SHP77 treated with DMSO at 0.1 percent for 48 hours (cell line): ENCODE results near the gene ANXA11.
"Not testable (repeated sequence)": the region's sequence is repeated elsewhere in the genome, so short reads cannot be mapped to it uniquely, and the experiment has no call there.

ENCODE experiments used
- DNase-seq: peaks from one replicate; lab custom pipeline; 2025; lab: John Stamatoyannopoulos, UW

The ANXA11 gene

DNA sequence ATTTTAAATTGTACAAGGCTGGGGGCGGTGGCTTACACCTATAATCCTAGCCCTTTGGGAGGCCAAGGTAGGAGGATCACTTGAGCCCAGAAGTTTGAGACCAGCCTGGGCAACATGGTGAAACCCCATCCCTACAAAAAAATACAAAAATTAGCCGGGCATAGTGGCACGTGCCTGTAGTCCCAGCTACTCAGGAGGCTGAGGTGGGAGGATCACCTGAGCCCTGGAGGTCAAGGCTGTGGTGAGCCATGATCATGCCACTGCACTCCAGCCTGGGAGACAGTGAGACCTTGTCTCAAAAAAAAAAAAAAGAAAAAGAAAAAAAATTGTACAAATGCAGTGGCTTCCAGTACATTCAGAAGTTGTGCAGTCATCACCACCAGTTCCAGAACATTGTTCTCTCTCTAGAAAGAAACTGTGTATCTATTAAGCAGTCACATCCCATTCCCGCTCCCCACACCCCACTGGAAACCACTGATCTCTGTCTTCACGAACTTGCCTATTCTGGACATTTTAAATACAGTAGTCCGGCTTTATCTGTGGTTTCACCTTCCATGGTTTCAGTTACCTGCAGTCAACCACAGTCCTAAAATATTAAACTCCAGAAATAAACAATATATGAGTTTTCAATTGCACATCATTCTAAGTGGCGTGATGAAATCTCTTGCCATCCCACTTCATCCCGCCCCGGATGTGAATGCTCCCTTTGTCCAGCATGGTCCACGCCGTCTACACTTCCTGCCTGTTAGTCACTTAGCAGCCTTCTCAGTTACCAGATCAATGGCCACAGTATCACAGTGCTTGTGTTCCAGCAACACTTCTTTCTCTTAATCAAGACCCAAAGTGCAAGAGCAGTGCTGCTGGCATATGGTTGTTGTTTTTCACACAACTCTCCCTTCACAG lies 59.7 kb downstream of the ANXA11 start:
- DNase-seq = not testable (repeated sequence)

DNA sequence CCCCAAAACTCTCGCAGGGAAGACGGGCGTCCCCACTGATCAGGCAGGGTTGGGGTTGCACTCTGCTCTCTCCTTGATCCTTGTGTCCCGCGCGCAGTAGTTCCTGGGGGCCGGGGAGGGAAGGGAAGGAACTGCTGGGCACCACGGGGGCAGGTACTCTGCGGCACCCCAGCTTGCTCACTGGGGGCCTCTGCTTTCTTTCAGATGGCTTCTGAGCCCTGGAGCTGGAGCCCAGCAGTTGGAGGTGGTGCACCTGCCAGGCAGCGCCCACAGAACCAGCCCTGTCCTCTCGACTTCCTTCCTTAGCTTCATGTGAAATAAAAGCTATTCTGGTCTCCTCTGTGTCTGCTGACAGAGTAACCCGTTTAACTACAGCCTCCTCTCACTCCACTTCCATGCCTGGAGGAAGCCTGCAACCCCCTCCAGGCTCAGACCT lies 60.6 kb downstream of the ANXA11 start:
- DNase-seq = no peak

DNA sequence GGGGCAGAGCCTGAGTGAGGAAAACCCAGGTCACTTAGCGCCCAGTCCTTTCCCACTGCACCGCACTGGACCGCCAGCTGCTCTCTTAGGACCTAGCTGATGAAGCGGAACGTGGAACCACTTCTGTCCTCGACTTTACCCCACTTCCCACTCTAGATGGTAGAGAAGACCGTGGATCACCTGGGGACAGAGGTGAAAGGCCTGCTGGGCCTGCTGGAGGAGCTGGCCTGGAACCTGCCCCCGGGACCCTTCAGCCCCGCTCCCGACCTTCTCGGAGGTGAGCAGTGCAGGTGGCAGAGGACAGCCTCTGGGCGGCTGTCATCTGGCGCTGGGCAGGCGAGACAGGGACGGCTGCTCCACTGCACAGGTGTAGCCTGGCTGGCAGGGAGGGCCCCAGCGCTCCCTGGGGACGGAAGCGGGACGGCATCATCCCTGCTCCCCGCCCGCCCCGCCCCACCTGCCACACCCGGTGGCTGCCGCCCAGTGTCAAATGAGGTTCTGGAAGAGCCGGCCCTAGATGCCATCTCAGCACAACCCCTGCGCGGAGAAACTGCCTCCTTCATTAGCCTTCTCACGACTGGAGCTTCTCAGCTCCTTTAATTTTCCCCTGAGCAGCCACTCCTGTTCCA lies 61.2 kb downstream of the ANXA11 start:
- DNase-seq = no peak

DNA sequence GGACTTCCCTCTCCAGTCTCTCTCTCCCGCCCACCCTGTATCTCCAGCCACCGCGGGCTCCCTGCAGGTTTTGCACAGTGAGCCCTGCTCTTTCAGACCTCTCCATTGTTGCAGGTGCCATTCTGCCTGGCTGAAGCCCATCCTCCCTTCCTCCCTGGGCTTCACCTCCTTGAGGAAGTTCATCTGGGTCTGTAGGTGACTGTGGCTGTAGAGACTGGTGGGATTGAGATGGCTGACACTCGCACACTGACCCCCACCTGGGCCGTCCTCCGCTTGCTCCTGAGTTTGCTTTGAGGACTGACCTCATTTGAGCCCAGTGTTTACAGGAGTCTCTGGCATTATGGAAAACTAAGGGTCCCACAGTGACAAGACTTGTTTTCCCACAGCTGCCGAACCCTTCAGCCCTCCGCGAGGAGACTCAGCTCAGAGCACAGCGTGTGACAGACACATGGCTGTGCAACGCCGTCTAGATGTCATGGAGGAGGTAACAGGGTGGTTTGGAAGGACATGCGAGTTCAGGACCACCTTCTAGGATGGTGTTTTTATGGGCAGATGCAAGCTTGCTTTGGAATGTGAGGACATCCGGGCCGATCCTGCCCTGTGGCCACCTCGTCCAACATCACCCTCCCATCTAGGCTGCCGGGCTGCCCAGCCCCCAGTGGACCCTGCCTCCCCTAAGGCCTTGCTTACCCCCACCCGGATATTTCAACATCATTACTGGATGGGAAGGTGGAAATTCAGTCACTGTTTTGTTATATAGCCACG lies 63.5 kb downstream of the ANXA11 start:
- no peak for DNase-seq

DNA sequence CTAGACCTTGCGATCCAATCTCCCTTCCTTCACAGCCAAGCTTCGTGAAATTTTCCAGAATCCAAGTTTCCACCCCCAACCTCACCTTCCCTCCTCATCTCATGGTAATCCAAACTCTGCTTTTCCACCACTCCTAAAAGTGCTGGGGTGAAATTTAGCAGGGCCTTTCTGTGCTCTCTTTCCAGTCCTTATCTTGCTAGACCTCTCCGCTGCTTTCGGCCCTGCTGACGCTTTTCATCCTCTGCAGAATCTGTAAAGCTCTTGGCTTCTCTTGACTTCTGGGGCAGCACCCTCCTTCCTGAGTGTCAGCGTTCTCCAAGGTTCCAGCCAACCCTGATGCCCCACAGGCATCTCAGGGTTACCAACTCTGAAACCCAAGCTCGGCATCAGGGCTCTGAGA lies 65.1 kb downstream of the ANXA11 start:
- DNase-seq = no peak

DNA sequence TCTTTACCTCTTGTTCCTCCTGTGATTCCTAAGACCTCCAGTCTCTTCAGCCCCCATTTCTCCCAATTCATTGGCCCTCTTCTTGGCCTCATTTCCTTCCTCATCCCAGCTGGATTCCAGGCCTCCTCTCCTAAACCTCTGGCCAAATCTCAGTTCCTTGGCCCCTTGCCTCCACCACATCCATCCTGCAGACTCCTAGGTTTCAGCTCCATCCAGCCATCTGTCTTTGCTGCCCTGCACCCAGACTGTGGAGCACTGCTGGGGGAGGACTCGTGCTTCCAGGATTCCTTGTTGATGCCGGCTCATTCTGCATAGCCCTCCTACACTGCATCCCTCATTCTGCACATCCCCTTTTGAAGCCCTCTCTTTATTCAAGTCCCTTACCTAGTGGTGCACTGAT lies 66.1 kb downstream of the ANXA11 start:
- DNase-seq = no peak

DNA sequence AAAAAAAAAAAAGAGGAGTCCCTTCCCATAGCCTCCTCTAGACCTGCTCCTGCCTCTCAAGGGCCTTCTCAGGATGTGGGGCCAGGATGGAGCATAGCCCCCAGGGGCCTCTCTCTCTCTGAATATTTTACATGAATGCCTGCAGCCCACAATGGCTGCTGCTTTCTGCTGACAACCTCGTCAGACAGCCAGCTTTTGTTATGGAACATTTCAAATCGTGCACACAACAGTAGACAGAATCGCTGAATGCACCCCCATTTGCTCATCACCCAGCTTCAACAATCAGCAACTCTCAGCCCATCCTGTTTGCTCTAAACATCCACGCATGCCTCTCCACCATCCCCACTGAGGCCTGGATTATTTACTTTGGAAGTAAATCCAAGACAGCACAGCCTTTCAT lies 67.4 kb downstream of the ANXA11 start:
- no peak for DNase-seq

DNA sequence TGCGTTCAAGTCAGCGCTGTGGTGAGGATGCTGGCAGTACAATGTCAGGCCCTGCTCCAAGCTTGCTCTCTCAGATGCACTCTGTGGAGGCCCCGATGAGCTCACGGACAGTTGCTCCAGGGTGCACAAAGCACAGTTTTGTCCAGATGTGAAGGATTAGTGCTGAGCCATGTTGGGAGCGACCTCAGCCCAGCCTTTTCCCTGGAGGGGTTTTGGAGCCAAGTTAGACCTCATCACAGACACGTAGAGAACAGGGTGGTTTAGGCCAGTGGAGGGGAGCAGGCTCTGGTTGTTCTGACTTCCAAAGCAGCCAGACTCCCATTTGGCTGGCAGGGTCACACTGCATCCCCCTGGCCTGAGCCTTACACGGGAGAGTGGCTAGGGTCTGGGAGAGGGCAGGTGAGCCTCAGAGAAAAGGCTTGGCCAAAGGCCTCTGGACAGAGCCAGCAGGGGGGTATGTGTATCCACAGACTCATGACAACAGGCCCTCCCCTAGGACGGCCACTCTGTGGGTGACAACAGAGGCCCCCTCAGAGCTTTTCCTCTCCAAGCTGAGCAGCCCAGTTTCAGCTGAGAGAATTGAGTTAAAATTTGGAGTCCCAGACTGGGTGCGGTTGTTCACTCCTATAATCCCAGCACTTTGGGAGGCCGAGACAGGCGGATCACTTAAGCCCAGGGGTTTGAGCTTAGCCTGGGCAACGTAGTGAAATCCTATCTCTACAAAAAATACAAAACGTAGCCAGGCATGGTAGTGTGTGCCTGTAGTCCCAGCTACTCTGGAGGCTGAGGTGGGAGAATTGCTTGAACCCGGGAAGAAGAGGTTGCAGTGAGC lies 68.1 kb downstream of the ANXA11 start:
- no peak for DNase-seq

DNA sequence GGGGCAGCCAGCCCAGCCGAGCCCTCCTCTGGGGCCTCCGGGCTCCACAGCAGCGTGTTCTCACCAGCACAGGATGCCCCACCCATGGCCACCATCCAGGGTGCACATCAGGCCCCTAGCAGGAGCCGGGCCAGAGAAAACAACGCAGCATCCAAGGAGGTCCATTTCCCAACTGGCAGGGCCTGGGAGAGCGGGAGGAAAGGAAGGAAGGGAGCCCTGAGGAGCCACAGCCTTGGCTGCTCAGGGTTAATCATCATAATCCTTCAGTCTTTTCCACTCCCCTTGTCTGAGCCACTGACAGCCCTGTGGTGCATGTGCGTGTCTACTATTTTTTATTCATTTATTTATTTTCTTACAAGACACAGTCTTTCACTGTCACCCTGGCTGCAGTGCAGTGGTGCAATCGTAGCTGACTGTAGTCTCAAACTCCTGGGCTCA lies 69.2 kb downstream of the ANXA11 start:
- no peak for DNase-seq

DNA sequence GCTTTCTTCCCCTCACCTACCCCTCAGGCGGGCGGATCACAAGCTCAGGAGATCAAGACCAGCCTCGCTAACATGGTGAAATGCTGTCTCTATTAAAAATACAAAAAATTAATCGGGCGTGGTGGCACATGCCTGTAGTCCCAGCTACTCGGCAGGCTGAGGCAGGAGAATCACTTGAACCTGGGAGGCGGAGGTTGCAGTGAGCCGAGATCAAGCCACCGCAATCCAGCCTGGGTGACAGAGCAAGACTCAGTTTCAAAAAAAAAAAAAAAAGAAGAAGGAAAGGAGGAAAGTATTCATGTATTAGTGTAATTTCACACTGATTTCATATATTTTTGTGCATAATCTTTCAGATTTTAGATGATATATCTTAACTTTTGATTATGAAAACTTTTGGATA lies 71.7 kb downstream of the ANXA11 start:
- DNase-seq = not testable (repeated sequence)

DNA sequence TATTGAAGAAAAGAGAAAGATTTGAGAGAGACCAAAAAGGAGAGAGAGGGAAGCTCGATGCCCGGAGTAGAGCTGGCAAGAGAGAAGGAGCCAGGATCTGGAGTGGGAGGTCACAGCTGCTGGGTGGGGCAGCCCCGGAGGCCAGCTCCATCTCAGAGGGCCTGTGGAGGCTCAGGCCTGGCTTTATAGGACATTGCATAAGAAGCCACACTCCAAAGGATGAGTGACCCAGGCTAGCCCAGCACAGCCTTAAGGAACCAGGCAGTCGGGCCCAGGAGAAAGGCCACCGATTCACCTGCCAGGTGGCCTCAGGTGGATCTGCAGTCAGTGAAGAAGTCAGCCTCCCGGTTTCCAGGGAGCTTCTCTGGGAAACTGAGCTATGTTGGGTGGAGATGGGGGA lies 72.1 kb downstream of the ANXA11 start:
- DNase-seq = no peak

DNA sequence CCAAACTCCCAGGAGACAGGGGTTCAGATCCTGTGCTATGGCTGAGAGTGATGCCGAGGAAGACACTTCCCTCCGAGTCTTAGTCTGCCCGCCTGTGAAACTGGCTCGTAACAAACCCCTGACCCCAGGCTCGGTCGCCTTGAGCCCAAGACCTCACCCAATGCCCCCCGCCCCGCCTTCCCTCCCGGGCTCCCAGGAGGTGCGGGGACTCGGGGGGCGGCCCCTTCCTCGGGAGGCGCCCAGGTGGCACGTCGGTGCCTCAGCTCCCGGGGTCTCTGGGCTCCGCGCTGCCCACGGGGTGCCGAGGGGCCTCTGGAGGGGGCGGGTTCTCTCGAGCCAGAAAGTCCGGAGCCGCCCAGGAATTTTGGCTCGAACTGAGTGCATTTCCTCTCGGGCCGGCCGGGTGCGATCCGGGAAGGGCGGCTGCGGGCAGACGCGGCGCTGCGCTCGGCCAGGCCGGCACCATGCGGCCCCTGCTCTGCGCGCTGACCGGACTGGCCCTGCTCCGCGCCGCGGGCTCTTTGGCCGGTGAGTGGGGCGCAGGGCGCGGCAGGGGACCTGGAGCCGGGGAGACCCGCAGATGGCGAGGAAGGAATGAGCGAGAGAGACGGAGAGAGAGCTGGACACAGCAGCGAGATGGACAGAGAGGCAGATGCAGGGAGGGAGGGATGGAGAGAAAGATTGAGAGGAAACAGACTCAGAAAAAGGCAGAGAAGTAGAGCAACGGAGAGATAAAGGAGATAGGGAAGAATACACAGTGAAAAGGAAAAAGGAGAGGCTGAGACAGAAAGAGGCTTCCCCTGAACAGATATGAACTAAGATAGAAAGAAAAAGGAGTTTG lies 72.8 kb downstream of the ANXA11 start, which contains the start of gene PLAC9:
Gene PLAC9, plus strand, starts transcription at position 432 of the 841 bp plus-strand sequence. Its CDS starts 33 bp downstream, at position 465.
- no peak for DNase-seq

DNA sequence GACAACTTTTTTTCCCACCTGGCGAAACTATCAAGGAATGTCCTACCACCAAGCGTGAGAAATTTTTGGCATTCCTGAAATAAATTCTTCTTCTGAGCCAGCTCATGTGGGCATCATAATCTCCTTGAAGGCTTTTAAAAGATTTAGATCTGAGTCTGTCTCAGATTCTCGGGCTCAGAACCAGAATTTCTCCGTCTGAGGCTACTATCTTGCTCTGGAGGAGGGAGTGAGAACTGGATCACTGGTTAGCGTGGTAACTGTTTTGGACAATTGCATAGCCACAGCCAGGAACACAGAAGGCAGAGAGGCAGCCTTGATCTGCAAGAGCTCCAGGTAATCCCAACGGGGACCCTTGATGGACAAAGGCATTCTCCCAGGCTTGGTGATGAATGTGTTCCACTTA lies 73.8 kb downstream of the ANXA11 start:
- no peak for DNase-seq

DNA sequence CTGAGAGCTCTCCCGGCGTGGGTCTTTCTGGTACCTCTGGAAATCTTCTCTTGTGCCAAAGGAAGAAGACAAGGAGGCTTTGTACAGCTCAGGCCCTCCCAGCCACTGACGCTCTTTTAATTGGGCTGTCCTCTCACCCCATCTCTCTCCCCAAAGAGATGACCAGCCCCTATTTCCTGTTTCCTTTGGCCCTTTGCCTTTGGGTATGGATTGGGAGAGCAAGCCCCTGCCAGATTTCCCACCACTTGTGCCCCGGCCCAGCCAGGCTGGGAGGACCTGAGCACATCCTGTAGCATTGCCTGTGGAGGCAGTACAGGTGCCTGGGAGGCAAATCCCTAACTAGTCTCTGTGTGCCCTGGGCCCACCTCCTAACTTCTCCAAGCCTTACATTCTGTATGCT lies 78.5 kb downstream of the ANXA11 start:
- no peak for DNase-seq

DNA sequence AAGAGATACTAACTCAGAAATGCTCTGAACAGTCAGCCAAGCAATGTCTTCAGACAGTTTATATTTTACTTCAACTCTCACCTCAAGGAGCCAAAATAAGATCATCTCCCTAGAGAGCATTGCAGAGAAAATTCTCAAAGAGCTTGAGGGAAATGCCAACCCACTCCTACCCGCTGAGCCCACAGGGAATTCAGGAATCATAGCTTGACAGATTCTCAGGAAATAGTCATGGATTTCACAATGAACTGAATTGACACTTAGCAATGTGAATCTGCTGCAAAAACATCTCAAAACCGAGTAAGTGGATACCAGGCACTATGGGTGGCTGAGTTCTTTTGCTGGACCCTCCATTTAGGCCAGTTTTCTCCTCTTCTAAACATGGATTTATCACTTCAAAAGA lies 82.6 kb downstream of the ANXA11 start:
- DNase-seq = no peak

DNA sequence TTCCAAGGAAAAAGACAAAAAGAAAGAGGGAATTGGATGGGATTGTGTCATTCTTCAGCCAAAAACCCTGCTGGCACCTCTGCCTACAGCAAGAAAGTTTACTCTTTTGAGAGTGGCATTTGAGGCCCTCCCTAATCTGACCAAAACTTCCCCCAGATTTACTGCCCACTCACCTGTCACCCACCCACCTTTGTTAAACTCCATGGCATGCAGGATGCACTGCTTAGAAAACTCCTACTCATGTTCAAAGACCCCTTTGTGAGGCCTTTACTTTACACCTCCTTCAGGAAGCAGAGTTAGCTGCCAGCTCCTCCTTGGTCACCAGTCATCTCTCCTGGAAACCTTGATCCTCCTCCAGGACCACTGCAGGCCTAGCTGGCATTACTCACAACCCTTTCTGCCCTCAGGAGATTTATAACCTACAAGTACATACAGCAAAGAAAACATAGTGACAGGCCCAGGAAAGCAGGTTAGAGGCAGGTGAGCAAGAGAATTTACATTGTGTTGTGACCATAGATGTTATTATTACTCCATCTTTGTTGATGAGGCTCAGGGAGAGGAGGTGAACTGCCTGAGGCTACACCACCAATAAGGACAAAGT lies 83.1 kb downstream of the ANXA11 start:
- no peak for DNase-seq

DNA sequence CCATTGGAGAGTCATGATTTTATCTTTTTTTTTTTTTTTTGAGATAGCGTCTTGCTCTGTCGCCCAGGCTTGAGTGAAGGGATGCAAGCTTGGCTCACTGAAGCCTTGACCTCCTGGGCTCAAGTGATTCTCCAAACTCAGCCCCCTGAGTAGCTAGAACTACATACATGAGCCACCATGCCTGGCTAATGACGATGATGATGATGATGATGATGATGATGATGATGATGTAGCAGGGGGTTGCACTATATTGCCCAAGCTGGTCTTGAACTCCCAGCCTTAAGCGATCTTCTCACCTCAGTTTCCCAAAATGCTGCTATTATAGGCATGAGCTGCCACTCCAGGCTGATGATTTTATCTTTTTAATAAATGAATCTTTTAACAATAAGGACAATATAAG lies 86.7 kb downstream of the ANXA11 start:
- DNase-seq = no peak

DNA sequence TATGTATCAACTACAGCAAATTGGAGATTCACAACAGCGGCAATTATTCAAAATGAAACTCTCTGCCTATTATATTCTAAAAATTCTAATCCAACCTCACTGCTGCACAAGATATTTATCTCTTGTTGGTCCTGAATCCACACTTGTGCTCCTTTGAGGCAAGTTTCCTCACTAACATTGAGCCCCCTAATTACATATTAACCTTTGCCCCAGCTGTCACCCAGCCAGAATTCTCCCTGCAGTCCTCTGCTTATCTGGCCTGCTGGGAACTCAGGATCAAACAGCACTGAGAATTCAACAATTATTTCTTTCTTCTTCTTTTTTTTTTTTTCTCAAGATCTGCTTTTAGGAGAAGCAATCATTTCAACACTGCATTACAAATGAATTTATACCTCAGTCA lies 94.4 kb downstream of the ANXA11 start:
- no peak for DNase-seq

DNA sequence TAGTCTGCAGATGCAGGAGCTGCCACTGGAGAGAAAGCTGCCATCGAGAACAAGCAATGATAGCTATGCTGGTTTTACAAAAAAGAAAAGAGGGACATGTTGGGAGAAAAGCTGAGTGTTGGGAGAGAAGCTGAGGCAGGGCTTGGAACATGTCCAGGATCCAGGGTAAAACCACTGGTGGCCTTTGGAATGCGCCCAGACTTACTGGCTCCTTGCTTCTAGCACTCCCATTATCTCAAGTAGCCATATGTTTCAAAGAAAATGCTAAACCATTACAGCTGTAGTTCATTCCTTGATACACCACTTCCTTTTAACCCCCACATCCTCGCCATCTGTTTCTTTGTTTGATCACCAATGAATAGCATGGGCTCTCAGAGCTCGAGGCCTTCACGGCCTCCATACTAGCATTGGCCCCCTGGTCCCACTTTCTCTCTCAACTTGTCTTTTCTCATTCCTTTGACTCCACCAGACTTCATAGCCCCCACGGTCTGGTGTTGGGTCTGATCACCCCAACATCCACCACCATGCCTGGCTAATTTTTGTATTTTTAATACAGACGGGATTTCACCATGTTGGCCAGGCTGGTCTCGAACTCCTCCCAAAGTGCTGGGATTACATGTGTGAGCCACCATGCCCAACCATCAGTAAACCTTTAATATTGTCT lies 96.6 kb downstream of the ANXA11 start:
- no peak for DNase-seq
